Measurements from ENCODE around the gene USP40.

The USP40 gene

DNA sequence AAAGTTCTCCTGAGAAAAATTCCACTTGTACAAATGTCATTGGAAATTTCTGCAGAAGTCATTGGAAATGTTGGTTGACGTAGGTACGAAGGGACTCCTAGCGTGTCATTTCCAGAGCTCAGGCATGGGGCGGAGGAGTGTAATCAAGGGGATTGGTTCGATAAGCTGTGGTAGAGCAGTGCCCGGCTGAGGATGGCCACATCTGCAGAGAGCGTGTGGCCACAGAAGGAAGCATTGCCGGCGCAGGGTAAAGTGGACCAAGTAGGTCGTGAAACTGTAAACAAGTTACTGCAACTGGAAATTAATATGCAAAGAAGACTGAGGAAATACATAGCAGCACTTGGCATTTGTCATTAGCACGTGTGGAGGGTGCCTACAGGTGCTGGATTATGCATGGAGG lies 110.5 kb downstream of the USP40 start:
- DNase-seq (ENCODE audit: low read depth), result no peak

DNA sequence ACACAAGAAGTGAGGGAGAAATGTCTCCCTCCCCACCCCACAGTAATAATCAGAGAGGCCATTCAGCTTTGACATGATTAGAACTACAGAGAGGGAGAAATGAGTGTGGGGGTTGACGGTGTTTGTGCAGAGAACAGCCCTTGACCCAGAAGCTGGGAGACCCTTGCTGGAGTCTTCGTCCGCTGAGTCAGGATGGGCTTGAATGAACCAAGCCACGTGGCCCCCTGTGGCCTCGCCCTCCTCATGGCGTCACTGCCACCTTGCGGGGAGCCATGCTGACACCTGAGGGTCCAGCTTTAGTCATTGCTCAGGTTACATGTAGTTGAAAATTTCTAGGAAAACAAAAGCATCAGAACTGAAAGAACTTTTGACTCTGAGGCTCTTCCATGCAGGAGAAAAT lies 111.1 kb downstream of the USP40 start:
- no peak for DNase-seq (ENCODE audit: low read depth)

DNA sequence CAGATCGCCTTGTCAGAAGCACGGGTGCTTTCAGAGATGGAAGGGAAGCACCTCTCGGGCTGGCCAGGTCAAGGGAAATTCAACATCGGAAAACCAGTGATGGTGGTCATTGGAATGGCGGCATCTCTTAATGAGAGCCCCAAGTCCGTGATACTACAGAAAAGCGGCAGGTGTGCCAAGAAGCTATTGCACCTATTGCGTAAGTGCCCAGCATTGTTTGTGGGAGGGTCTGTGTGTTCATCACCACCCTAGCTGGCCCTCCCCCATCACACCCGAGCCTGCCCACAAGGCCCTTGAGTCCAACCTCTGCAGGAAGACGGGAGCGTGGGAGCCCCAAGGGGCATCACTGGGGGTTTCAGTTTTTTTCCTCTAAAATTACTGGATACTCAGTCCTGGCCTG lies 111.6 kb downstream of the USP40 start:
- DNase-seq (ENCODE audit: low read depth), result no peak

DNA sequence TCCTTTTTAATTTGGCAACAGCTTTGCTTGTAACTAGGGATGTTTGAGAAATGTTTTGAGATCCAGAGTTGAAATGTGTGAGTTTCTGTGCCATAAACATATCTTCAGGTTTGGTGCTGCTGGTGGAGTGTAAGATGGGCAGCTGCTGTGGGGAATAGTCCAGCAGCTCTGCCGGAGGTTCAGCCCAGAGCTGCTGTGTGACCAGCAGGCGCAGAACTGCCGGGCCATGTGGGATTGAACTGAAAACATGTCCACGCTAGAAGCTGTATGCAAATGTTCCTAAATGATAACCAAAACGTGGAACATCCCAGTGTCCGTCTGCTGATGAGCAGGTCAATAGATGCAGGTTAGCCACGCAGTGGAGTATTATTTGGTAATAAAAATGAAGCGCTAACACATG lies 112.7 kb downstream of the USP40 start:
- no peak for DNase-seq (ENCODE audit: low read depth)

DNA sequence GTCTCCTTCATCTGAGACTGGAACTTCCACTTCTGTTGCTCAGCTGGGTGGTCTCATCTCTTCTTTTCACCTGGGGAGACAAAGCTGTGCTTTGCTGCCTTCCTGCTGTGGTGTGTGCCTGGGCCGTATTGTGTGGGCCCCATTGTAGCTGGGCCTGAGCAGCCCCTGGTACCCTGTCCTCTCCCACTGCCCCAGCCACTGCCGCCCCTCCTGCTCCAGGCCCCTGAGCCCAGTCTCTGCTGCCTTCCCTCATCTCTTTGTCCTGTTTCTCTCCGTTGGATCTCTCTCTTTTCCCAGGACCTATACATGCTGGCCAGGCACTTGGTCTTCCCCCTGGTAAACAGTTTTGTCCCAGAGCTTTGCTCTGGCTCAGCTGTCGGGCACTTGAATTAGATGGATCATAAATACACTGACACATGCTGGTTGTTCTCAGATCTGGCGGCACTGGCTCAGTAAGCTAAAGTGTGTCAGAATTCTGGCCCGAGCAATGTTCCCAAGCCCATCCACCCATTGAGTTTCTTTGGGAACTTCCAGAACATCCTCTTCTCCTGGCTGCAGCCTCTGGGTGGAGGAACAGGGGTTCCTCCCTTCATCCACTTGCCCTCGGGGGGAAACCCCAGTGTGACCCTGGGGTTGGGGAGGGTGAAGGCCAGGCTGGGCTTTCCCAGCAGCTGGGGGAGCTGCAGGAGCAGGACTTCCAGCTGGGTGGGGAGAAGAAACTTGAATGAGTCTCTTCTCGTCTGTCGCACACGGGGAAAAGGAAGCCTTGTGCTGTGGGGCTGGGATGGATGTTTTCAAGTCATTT lies 113.3 kb downstream of the USP40 start:
- DNase-seq (ENCODE audit: low read depth), result no peak

DNA sequence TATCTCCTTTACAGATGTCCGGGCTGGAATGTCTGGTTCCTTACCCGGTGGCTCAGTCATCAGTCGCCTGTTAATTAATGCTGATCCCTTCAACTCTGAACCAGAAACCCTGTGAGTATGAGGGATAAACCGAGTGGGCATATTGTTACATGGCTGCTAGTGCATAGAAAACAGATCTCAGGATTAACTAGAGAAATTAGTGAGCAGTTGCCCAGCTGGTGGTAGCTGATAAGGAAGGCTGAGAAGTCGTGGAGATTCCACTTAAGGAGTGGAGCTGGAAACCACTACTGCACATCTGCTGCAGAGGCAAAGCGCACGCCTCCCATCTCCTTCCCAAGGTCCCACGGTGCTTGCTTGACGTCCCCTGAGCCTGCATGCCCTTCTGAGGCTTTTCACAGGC lies 114.6 kb downstream of the USP40 start:
- DNase-seq (ENCODE audit: low read depth), result no peak

DNA sequence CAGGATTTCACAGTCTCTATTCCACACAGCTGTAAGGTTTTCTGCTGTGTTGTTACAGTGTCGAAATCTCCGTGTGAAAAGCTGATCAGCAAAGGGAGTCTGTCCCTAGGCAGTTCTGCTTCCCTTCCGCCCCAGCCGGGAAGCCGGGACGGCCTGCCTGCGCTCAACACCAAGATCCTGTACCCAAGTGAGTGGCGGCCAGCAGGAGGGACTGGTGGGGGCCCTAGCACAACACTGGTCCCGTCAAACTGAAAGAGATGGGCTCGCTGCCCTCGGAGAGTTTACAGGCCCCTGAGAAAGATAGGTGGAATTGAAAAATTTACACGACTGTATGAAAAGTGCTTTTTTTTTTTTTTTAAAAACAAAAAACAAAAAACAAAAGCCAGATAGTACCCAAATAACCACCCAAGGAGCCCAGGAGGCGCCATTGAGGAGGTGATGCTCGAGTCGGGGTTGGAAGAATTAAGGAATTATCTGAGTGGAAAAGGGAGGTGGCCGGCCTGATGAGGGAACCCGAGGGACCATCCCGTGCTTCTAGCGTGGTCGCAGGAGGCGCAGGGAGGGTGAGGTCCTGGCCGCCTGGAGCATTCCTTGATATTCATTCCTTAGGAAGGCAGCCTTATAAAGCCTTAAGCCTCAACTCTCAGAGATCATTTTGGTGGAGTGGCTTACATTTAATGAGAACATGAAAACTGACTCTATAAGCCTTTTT lies 115.6 kb downstream of the USP40 start:
- DNase-seq (ENCODE audit: low read depth), result no peak

DNA sequence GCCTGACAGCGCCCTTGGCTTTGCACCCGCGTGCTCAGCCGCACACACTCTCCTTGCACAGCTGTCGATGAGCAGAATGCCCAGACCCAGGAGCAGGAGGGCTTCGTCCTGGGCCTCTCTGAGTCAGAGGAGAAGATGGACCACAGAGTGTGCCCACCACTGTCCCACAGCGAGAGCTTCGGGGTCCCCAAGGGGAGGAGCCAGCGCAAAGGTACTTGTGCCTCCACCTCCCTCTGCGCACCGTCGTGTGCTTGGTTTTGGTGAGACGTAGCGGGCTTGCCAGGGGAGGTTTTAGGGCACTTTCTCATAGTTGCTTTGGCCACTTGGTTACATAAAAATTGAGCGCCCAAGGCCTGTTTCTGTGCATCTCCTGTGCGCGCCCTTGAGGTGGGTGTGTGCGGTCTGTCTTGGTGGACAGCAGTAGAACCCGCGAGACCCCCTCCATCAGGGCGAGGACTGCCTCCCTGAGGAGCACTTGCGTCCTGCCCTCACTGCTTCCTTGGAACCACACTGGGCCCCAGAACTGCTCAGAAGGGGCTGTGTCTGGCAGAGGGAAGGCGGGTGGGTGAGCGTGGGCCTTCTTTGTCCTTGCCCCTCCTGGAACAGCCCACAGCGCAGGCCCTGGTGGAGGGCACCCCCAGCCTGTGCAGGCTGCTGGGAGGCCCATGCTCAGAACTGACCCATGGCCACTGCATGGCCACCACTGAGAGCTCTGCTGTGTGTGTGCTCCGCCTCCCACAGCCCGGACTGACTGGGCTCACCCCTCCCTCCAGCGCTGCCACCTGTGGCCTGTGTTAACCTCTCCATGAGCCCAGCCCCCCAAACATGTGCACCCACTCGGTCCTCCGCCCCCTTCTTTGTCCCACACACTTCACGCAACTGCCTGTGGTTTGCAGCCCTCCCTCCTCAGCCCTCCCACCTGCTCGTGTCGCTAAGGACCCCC lies 116.4 kb downstream of the USP40 start:
- DNase-seq (ENCODE audit: low read depth), result no peak

DNA sequence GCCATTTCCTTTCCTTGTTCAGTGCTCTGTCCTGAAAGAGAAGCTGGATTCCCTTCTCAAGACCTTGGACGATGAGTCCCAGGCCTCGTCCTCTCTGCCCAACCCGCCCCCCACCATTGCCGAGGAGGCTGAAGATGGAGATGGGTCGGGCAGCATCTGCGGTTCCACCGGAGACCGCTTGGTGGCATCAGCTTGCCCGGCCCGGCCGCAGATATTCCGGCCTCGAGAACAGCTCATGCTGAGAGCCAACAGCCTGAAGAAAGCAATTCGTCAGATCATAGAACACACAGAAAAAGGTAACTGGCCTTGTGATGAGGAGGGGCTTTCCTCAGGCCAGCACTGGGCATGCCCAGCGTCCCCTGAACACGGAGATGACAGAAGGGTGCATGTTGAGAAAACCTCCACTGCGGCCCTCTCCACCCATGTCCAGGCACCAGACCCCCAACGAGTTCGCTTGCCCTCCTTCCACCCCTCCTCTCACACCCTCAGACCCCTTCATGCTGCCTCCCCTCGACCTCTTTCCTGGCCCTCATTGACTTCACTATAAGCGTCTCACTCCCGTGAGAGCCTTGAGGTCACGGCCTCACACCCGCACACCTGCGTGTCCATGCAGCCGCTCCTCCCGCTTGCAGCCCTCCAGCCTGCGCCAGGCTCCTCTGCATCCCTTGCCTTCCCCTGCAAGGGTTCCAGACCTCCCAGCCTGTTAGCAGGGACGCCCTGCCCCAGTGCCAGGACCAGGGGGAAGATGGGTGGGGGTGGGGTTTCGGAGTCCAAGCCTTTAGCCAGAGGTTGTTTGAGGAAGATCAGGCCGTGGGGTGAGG lies 117.3 kb downstream of the USP40 start:
- no peak for DNase-seq (ENCODE audit: low read depth)

DNA sequence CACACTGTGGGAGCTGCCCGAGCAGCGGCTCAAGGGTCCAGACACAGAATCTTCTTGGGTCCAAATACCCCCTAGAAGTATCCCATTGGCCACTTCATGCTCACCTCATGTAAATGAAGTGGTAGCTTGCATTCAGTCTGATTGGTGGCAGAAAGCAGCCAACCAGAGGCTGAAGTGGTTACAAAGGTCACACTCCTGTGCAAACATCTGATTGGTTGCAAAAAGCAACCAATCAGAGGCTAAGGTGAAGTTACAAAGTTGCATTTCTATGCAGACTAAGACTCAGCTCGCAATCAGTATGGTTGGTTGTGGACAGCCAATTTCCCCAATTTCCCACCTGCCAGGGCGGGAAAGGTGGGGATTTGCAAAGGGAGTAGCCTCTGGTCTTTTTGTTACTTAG lies 118.0 kb downstream of the USP40 start:
- DNase-seq (ENCODE audit: low read depth), result no peak

DNA sequence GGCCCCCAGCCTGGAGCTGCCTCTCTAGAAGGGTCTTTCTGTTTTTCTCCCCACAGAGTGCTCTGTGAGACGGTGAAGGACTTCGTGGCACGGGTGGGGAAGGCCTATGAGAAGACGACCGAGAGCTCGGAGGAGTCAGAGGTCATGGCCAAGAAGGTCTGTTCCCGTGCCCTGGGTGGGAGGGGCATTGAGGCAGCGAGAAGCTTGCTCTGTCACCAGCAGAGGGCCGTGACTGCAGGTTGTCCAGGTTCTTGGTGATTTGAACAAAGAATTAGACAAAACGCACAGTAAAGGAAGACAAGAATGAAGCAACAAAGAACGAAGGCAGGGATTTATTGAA lies 118.4 kb downstream of the USP40 start:
- DNase-seq (ENCODE audit: low read depth), result no peak

DNA sequence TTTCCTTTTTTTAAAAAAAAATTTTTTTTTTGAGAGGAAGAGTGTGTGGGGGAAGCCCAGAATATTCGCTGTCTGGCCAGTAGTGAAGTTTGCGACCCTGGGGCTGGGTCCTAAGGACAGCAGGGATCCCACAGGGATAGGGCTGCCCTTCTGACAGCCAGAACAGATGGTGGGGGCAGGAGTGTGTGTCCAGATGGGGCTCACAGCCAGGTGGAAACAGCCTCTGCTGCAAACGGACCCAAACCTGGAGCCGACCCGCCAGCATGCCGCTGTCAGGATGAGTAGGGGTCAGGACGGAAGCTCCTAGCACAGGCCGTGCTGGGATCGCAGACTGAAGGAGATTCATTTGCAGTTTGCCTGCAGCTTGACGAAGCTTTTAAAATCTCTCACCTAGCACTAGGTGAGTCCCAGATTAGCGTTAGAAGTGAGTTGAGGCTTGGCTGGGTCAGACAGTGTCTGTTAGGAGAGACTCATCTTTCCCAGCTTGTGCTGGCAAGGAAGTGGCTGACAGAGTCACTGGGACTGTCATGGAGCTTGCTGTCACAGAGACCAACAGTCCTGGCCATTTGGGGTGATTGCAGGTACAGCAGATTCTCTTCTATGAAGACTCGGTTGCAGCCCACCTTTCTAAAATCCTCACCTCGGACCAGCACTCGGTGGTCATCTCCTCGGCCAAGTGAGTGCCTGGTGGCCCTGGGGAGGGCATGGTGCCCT lies 118.9 kb downstream of the USP40 start:
- DNase-seq (ENCODE audit: low read depth), result no peak

DNA sequence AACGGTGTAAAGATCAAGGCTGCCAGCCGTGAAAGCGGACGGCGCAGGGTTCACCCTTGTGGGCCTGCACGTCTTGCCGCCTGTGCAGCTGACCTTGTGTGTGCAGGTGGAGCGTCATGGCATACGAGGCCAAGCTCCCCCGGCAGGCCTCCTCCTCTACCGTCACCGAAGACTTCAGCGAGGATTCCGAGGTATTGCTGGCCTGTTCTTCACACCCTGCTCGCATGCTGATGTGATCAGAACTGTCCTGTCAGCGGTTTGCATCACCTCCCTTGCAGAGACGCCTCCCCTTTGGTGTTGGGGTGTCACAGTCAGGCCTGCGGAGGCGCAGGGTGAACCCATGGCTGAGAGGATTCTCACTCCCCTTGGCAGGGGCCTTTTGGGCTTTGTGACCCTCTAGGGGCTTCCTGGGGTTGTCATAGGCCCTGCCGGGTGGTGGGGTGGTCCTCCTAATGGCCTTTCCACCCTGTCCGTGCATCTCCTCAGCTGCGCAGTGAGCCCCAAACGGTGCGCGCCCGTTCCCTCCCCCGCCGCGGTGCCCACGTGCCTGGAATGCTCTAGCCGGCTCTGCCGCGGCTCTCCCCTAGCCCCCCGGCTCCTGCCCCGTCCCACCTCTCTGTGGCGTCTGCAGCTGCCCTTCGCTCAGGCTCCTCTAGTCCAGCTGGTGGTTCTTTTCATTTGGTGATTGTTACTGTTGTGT lies 119.8 kb downstream of the USP40 start:
- DNase-seq (ENCODE audit: low read depth), result no peak

DNA sequence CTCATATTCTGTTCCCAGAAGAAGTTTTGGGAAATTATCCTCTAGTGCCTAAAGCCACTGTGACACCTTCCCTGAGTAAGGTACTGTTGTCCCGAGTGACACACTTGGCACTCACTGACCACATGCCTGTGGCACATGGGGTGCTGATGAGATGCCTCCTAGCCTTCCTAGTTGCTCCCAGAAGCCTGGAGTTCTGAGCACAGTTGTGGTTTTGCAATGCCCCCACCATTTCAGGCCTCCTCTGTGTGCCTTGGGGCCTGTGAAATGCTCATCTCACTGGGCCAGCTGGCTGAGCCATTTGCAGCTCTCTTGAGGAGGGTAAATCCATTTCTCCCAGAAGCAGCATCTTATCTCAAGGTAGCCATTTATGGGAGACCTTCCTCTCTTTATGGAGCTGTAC lies 120.5 kb downstream of the USP40 start:
- DNase-seq (ENCODE audit: low read depth), result no peak

DNA sequence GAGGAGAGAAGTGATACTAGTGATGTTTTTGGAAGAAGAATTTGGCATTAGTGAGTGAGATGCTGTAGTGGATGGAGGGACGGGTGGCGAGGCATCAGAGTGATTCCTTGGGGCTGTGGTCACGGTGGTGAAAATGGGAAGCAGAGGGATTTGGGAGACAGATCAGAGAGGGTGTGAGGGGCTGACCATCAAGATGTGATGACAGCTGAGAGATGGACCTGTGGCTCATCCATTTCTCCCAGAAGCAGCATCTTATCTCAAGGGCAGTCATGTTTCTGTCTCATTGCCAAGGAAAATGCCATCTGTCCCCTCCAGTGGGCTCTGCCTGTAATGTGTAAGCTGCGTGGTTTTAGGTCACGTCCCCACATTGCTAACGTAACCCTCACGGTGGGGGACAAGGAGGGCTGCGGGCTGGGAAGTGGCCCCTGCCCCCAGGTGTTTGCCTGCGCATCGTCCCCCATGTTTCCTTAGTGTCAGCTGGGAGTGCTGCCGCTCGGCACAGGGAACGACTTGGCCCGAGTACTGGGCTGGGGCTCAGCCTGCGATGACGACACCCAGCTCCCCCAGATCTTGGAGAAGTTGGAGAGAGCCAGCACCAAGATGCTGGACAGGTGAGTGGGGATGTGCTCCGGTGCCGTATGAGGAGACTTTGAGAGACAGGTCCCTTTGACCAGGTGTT lies 121.3 kb downstream of the USP40 start:
- no peak for DNase-seq (ENCODE audit: low read depth)

DNA sequence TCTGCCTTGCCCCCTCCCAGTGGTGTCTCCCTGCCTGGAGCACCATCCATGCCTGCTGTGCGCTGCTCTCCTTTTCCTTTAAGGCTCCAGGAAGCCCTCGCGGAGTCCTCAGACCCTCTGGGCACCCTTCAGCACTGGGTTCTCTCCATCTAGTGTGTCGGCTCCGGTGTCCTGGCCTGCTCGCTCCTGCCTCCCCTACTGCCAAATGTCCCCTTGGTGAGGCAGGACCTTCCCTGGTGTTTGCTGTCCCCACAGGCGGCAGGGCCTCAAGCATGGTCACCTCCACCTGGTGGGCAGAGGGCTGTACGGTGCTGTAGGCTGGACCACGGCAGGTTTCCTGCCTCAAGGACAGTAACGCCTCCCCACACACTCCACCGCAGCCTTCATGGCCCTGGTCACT lies 122.1 kb downstream of the USP40 start:
- no peak for DNase-seq (ENCODE audit: low read depth)

DNA sequence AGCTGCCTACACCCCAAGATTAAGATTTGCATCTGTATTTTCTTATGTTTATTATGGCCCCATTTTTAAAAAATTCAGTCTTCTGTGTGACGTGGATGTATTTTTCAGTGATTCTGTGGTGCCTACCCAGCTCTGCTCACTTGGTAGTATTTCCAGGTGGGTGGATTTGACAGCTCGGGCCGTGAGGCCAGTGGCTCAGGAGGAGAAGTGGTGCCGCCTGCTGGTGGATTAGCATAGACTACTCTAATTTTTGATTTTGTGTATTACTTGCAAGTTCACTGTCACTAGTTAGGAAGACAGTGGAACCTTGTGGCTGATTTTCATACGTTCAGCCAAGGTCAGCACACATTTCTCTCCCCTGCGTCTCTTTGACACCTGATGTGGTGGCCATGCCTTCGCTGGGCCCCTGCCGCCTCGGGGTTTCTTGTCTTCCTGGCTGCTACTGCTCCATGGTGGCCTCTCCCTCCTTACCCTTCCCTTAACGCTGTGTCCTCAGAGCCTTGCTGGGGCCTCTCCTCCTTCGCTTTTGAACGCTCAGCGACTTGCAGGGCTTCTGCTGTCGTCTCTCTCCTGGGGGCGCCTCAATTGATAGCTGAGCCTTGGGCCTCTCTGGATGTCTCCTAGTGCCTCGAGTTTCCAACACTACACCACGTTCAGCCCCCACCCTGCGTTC lies 122.9 kb downstream of the USP40 start:
- DNase-seq (ENCODE audit: low read depth), result peak; percentile 50

DNA sequence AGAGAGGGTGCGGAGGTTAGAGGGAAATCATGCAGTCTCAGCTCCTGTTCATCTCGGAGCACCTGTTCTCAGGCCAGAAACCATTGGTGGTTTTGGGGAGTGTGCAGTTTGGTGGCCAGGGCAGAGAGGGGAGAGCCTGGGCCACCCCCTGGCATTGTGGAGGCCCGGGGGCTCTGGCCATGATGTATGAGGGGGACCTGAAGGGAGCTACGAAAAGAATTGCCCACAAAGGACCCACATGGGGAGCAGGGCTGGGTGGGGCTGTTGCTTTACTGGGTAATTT lies 124.6 kb downstream of the USP40 start:
- DNase-seq (ENCODE audit: low read depth), result no peak

DNA sequence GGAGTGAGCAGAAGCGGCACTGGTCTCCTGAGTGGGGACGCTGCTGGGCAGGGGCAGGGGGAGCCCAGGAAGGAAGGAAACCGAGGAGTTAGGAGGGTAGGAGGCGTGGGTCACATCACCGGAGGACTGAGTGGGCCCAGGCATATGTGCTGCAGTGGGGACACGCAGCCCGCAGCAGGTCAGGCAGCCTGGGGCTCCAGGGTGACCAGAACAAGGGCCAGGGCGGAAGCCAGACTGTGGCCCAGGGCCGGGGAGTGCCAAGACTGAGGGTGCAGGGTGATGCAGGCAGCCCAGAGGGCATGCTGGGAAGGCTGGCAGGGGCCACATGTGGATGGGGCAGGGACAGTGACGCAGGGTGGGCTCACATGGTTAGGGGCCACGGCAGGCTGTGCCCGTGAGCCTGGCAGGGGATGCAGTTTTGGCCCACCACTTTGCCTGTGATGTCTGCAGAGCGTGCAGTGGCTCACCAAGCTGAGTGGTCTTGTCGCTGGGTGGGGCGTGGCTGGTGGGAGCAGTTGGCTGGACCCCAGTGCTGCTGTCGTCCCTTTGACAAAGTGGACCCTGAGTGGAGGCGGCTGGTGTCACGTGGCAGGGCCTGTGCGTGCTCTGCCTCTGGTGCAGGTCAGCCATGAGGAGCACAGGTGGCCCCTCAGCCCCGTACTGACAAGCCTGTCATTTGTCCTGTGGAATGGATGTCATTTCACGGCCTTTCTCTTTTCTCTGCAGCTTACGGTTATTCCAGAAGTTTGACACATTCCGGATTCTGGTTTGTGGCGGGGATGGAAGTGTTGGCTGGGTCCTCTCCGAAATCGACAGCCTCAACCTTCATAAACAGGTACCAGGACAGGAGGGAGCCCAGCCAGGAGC lies 125.2 kb downstream of the USP40 start:
- no peak for DNase-seq (ENCODE audit: low read depth)
